HG02840 (cell line): Measurements from ENCODE around the gene SLC11A1.

Source experiments
- ATAC-seq: cut with Tn5 transposase; IDR thresholded peaks from one replicate; pipeline ENCODE4 v1.9.1; 2021; ENCODE audit warnings: mild to moderate bottlenecking, moderate library complexity, moderate number of reproducible peaks; ENCODE audit not compliant: unreplicated experiment, low FRiP score

The SLC11A1 gene, protein sequence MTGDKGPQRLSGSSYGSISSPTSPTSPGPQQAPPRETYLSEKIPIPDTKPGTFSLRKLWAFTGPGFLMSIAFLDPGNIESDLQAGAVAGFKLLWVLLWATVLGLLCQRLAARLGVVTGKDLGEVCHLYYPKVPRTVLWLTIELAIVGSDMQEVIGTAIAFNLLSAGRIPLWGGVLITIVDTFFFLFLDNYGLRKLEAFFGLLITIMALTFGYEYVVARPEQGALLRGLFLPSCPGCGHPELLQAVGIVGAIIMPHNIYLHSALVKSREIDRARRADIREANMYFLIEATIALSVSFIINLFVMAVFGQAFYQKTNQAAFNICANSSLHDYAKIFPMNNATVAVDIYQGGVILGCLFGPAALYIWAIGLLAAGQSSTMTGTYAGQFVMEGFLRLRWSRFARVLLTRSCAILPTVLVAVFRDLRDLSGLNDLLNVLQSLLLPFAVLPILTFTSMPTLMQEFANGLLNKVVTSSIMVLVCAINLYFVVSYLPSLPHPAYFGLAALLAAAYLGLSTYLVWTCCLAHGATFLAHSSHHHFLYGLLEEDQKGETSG

DNA sequence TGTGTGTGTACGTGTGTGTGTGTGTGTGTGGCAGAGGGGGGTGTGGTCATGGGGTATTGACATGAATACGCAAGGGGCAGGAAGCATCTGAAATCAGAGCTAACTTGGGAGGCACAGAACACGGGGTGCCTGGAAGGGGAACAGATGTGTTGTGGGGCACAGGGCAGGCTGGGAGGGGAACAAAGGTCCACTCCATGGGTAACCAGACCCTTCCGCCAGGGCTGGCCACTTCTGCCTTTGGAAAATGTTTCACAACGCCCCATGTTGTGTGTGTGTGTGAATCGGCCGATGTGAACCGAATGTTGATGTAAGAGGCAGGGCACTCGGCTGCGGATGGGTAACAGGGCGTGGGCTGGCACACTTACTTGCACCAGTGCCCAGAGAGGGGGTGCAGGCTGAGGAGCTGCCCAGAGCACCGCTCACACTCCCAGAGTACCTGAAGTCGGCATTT is at the start of gene SLC11A1:
Gene SLC11A1, plus strand, starts transcription at position 358 of the 451 bp plus-strand sequence. CDS start 96 bp downstream, outside the sequence.
- no peak for ATAC-seq

DNA sequence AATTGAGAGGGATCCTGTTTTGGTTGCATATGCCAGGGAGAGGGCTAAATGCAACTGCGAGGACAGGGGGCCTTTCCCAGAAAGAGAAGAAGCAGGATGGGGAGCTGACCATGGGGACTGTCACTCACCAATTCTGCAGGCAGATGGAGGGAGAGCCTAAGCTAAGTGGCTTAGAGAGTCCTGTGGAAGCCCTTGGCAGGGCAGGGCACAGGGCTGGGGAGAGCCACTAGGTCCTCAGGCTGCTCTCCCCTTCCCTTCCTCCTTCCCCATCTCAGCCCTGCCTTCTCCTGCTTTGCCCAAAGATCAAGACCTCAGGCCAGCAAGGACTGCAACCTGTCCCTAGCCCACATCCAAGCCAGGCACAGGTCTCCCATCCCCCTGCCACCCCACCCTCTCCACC is 49.8 kb upstream of the SLC11A1 start:
- ATAC-seq: no peak

DNA sequence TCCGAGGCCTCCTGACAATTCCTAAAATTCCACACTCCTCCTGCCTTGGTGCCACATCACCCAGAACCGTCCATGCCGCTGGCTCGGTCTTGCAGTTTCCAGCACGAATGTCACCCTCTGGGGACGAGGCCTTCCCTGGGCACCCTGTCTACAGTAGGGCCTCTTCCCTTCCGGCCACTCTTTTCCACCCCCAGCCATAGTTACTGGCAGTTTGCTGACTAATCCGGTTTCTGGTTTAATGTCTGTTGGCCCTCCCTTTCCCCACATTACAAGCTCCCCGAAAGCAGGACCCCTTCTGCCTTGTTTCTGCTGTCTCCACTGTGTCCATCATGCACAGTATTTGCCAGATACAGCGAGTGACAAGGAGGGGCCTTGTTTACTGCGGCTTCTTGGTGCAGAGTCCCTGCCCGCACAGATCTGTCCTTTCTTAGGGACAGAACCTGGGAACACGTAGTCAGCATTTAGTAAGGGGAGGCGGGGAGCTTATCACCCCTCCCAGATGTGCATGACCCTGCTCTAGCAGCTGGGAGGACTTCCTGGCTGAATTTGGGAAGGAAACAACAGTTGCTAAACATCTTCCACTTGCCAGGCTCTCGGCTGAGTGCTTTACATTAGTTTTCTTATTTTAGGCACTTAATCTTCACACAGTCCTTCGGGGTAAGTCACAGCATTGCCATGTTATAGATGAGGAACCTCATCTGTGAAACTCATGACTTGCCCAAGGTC is 49.0 kb upstream of the SLC11A1 start:
- no peak for ATAC-seq

DNA sequence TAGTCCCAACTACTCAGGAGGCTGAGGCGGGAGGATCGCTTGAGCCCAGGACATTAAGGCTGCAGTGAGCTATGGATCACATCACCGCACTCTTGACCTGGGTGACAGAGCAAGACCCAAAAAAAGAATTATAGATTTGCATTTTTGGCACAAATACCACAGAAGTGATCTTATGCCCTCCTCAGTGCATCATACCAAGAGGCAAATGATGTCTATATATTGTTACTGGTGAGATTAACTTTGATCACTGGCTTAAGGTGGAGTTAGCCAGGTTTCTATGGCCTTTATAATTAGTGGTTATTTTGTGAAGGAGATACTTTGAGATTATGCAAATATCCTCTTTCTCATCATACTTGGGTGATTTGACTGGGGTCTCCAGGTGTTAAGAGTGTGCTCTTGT is 47.5 kb upstream of the SLC11A1 start:
- ATAC-seq: no peak

DNA sequence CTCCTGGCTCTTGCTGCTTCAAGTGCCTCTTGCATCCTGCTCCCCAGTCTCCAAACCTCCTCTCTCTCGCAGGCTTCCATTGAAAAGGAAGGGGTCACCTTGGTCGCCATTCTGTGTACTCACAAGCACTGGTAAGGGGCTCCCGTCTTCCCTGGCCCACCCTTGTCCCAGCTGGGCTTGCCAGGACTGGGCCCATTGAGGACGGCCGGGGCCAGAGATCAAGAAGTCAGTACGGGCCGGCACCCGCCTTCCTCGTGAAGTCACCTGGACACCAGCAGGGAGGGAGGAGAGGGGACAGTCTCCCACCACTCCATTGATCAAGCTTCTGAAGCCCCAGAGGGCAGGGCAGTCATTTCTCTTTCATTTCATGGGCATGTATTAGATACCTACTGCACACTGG is 41.4 kb upstream of the SLC11A1 start:
- no peak for ATAC-seq

DNA sequence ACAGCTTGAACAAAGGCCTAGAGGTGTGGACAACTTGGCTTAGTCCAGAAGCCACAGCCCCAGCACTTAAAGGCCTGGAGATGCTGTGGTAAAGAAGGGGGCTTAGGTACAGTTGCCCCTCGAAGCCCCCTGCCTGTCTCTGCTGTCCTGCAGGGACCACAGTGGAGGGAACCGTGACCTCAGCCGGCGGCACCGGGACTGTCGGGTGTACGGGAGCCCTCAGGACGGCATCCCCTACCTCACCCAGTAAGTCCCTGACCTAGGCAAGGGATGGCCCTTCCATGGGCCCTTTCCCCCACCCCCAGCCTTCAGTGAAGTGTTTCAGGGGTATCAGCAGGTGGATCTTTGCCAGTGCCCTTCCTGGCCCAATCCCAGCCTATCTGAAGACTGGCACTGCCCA is 40.7 kb upstream of the SLC11A1 start:
- ATAC-seq: no peak

DNA sequence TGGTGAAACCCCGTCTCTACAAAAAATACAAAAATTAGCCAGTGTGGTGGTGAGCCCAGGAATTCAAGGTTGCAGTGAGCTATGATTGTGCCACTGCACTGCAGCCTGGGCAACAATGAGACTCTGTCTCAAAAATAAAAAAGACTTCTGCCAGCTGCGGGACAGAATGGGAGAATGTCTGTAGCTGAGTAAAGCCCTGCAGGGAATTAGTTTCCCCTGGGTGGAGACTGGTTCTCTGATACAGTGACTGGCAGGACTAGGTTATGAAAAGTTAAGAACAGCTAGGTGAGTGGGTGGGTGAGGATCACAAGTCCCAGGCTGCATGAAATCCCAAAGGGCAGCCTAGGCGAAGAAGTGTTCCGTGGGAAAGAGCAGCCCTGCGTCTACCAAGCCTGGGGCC is 39.2 kb upstream of the SLC11A1 start:
- no peak for ATAC-seq

DNA sequence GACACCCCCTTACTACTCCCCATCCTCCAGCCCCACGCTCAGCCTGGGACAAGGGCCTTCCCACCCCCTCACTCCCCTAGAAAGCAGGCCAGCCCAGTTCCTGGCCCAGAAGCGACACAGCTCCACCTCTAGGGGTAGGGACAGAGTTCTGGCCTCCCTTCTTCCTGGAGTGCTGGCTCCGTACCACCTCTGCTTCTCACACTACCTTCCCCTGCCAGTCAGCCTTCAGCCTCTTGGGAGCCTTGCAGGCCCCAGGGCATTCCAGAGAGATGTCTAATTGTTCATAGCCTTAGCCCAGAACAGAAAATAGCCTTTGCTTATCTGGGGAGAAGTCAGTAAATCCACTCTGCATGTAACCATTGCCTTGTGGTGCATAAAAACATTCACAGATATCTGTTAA is 38.5 kb upstream of the SLC11A1 start:
- ATAC-seq: no peak

DNA sequence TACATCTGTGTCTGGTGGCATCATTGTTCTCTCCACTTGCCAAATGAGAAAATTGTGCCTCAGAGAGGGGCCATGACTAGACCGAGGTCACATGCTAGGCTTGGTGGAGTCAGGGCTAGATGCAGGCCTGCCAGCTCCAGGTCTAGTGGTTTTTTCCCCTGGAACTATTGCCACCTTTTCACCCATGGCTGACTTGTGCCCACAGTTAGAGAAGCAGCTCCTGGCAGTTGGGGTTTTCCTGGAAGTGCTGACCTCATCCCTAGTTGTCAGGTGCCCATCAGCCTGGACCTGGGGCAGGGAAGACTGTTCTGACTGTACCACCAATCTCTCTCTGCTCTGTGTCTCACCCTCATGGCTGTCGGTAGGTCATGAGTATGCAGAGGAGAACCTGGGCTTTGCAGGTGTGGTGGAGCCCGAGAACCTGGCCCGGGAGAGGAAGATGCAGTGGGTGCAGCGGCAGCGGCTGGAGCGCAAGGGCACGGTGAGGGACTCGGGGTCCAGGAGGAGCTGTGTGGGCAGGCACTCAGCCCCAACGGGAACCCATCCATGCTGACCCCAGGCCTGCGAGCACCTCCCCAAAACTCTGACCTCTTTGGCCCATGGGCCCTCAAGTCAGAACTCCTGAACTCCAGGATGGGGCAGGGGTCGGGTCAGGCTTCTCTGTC is 37.9 kb upstream of the SLC11A1 start:
- no peak for ATAC-seq

DNA sequence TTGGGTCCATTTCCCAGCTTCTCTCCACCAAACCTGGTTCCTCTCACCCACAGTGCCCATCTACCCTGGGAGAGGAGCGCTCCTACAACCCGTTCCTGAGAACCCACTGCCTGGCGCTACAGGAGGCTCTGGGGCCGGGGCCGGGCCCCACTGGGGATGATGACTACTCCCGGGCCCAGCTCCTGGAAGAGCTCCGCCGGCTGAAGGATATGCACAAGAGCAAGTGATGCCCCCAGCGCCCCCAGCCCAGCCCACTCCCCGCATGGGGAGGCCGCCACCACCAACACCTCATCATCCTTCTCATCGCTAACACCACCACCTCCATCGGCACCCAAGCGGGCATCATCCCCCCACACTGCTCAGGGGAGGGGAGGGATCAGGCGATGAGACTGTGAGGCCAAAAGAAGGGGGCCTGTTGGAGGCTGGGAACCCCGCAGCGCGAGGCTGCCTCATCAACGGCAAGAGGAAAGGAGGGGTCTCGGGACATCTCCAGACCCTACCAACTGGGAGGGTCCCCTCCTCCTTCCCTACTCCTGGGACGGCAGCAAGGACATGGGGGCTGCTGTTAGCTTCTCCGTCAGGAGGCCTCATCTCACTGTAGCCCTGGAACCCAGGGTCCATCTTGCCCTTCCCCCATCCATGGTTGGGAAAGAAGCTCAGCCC is 37.2 kb upstream of the SLC11A1 start:
- no peak for ATAC-seq

DNA sequence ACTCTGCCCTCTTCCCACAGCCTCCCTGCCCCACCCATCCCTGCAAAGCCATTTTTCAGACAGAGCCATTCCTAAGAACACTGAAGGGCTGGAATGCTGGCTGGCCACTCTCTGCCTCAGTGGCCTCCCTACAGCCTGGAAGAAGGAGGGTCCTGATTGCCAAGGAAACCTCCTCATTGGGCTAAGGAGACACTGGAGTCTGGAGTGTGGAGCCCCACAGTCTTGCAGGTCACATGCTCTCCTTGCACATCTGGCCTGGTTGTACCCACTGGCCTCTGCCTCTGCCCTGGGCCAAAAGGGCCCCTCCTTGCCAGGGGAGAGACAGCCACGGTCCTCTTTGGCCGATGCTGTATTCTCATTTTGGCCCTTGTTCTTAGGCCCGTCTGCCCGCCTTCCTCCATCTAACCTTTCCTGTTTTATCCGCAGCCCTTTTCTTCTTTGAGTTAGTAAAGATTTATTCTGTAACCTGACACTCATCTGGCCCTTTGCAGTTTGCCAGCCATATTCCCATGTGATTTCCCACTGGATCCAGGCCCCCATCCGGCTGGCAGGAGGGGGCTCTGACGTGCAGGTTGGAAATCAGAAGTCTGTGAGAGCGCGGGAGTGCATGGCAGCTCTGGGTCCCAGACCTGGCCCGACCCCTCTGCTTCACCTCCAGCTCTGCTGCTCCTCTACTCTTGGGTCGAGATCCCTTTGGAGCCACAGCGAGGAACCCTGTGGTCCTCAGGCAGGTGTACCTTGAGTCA is 36.4 kb upstream of the SLC11A1 start:
- ATAC-seq: no peak

DNA sequence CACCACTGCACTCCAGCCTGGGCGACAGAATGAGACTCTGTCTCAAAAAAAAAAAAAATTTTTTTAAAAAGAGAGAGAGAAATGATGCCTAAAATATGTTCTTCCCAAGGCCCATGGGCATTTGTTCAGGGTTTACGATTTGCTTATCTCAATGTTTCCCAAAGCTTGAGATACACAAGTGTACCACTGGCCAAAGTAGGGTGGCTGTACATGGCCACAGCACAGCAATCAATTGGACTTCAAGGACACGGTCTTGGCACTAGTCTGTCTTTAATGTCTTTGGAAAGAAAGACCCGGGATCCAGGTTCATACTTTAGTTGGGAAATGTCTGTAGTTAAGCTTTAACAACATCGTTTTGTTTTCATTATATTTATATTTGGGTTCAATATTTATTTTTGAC is 34.9 kb upstream of the SLC11A1 start:
- no peak for ATAC-seq

DNA sequence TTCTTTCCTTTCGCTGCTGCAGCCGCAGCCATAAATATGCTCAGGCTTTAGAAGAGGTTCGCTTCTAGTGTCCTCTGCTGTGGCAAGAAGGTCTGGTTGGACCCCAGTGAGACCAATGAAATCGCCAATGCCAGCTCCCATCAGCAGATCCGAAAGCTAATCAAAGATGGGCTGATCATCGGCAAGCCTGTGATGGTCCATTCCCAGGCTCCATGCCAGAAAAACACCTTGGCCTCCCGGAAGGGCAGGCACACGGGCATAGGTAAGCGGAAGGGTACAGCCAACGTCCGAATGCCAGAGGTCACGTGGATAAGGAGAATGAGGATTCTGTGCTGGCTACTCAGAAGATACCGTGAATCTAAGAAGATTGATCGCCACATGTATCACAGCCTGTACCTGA is 28.0 kb upstream of the SLC11A1 start:
- ATAC-seq: no peak

DNA sequence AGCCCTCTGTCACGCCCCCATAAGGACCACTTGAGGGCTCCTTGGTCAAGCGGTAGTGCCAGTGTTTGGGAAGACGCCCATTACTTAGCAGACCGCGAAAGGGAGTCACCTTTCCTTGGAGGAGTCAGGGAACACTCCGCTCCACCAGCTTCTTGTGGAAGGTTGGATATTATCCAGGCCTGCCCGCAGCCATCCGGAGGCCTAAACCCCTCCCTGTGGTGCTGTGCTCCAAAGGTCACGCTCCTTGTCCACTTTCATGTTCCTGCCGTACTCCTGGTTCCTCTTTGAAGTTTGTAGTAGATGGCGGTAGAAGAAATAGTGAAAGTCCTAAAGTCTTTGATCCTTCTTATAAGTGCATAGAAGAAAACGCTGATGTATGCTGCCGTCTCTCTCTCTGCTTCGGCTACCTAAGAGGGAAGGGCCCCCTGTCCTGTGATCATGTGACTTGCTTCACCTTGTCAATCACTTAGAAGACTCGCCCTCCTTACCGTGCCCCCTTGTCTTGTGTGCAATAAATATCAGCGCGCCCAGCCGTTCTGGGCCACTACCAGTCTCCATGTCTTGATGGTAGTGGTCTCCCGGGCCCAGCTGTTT is 27.1 kb upstream of the SLC11A1 start:
- no peak for ATAC-seq

DNA sequence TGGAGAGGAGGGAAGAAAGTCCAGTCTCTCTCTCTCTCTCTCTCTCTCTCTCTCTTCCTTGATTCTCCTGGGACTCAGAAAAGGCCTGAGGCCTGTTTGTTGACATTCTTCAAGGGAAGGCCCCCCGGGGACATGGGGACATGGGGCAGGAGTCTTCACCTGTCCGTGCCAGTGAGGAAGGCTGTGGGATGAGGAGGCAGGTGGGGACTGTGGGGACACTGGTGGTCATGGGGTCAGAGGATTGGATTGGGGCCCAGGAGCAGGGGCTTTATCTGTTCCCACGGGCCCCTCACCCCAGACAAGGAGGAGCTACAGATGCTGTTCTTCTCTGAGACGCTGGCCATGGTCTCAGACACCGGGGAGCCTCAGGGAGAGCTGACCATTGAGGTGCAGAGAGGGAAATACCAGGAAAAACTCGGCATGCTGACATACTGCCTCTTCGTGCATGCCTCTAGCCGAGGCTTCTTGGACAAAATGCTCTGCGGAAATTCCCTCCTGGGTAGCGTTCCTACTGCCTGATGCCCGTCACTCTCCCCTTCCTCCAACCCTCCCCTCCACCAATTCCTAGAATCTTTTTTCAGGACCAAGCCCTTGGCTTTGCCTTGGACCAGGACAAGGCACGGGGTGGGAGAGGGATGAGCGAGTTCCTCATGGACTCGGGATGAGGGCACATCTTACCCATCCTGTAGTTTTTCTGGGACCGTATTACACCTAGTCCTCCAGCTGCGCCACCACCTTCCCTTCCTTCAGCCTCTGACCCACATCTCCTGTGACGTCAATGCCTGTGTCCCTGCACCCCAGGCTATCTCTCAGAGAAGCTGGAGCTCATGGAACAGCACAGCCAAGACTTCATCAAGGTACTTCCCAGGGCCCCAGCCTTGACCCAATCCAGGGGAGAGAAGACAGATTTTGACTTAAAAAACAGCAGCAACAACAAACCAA is 24.6 kb upstream of the SLC11A1 start:
- no peak for ATAC-seq

DNA sequence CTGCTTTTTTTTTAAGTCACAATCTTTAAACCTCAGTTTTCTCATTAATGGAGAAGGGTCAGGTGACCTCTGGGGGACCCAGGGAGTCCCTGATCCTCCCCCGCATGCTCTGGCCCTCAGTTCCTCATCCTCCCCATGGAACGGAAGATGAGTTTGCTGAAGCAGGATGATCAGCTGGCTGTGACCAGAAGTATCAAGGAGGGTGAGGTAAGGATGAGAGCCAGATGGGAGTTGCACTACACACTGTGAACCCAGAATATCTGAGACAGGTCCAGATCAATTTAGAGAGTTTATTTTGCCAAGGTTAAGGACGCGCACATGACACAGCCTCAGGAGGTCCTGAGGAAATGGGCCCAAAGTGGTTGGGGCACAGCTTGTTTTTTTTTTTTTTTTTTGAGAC is 21.6 kb upstream of the SLC11A1 start:
- no peak for ATAC-seq

DNA sequence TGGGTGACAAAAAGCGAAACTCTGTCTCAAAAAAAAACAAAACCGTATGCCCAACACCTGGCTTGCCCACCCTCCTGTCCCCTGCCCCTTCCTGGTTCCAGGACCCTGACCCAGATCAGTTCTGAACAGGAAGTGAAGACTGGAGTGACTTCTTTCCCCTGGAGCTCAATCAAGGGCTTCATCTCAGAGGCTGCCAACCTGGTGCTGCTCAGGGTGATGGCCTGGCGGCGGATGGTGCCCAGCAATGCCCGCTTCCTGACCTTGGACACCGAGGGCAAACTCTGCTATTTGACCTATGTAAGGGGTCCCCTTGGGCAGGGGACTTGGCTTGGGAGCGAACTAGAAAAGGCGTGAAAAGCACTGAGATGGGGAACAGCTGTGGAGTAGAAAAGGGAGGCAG is 19.5 kb upstream of the SLC11A1 start:
- ATAC-seq: no peak

DNA sequence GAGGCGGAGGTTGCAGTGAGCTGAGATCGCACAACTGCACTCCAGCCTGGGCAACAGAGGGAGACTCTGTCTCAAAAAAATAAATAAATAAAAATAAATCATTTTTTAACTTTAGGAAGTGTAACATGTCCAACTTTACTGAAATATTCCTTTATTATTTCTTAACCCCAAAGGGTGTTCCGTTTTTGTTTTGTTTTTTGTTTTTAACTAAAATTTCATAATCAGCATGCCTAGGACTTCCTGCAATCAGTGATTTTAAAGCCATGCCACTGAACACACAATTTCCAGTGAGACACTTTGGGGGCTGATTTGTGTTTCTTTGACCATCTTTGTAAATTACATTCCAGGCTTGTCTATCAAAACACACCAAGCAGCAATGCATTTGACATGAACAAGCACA is 18.3 kb upstream of the SLC11A1 start:
- no peak for ATAC-seq
